GDM1 (cell line): ENCODE data around the gene SEMA6B.
"Not testable (repeated sequence)": the region's sequence is repeated elsewhere in the genome, so short reads cannot be mapped to it uniquely, and the experiment has no call there.

Experiments used
- DNase-seq: peaks from one replicate; lab custom pipeline; 2025; lab: John Stamatoyannopoulos, UW

SEMA6B gene

DNA sequence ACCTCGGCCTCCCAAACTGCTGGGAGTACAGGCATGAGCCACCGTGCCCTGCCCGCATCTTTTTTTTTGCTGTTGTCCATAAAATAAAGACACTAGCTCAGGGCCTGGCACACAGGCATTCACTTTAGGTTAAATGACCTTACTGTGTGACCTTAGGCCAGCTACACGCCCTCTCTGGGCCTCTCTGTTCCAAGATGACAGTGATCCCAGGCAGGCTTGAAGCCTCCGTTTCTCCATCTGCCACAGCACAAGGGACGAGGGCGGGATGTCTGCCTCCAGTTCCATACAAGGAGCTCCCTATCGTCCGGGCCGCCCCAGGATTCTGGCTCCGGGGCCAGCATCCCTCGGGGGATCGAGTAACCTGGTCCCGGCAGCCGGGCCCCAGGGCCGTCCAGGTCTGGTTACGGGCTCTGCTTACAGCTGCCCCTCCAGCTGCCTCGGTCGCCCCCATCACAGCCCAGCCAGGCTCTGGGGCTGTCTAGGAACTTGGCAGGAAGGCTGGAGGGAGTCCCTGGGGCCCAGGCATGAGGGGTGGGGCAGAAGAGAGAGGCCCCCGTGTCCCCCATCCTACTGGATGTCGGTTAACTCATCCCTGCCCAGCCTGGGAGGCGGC lies 11.9 kb upstream of the SEMA6B start:
- DNase-seq: no peak

DNA sequence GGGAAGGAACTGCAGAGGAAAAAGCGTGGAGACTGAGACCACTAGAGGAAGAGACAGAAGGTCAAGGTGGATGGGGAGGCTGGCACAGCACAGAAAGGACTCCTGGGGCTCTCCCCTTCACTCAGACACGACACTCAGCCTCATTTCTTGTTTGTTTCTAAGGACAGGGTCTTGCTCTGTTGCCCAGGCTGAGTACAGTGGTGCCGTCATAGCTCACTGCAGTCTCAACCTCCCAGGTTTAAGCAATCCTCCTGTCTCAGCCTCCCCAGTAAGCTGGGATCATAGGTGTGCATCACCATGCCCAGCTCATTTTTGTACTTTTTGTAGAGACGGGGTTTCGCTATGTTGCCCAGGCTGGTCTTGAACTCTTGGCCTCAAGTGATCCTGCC lies 11.4 kb upstream of the SEMA6B start:
- DNase-seq: no peak

DNA sequence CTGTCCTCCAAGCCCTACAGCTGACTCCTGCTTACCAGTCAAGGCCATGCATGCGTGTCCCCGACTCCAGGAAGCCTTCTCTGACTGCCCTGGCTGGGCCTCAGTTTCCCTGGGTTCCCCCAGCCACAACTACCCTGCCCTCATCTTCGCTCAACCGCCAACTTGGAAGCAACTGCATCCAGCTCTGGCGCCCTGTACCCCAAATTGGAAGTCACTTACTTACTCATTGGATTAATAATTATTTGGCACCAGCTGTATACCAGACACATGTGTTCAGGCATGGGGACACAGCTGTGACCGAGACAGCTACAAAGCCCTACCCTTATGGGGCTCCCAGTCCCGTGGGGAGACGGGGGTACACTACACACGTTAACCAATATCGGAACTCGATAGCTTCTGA lies 10.9 kb upstream of the SEMA6B start:
- DNase-seq: no peak

GRCh38 chr19:4568886-4569285 lies 9.4 kb upstream of the SEMA6B start:
- DNase-seq: peak; percentile 43

- peak; percentile 46 for DNase-seq
Measured at GRCh38 chr19:4567584-4568071, 8.1 kb upstream of the SEMA6B start.

DNA sequence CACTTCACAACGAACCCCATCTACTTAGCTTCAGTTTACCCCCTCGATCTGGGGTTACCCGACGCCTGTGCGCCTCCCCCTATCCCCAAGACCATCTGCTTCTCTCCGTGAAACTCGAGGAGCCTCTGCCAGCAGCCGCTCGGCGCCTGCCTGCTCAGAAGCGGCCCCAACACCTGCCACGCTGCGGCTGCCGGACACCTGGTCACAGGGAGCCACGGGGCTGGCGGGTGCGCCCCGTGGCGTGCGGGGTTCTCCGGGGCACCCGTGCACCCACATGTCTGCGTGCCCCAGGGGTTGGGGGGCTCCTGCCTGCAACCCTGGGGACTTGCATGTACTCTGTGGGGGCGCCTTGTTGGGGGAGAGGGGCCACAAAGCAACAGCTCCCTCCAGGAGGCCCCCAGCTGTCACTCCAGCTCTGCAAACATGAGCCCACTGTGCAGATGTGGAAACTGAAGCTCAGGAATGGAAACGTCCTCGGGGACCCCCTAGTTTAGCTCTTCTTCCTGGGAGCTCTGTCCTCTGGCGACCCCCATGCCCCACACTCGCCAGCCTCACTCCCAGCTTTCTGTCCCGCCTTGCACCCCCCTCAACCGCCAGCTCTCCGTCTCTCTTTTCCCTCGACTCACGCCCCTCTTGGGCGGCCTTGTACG lies 7.0 kb upstream of the SEMA6B start:
- DNase-seq: no peak

DNA sequence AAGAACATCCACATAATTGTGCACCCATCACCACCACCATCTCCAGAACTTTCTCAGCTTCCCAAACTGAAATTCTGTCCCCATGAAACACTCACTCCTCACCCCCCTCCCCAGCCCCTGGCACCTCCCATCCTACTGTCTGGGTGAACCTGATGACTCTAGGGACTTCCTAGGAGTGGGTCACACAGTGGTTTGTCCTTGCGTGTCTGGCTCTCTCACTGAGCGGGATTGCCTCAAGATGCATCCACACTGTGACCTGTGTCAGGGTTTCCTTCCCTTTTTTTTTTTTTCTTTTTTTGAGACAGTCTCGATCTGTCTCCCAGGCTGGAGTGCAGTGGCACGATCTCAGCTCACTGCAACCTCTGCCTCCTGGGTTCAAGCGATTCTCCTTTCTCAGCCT lies 4.1 kb upstream of the SEMA6B start:
- DNase-seq: not testable (repeated sequence)

DNA sequence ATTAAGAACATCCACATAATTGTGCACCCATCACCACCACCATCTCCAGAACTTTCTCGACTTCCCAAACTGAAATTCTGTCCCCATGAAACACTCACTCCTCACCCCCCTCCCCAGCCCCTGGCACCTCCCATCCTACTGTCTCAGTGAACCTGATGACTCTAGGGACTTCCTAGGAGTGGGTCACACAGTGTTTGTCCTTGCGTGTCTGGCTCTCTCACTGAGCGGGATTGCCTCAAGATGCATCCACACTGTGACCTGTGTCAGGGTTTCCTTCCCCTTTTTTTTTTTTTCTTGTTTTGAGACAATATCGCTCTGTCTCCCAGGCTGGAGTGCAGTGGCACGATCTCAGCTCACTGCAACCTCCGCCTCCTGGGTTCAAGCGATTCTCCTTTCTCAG lies 2.6 kb upstream of the SEMA6B start:
- DNase-seq: peak; percentile 24

- DNase-seq: no peak
Measured at GRCh38 chr19:4557971-4558941, 1.2 kb downstream of the SEMA6B start.

DNA sequence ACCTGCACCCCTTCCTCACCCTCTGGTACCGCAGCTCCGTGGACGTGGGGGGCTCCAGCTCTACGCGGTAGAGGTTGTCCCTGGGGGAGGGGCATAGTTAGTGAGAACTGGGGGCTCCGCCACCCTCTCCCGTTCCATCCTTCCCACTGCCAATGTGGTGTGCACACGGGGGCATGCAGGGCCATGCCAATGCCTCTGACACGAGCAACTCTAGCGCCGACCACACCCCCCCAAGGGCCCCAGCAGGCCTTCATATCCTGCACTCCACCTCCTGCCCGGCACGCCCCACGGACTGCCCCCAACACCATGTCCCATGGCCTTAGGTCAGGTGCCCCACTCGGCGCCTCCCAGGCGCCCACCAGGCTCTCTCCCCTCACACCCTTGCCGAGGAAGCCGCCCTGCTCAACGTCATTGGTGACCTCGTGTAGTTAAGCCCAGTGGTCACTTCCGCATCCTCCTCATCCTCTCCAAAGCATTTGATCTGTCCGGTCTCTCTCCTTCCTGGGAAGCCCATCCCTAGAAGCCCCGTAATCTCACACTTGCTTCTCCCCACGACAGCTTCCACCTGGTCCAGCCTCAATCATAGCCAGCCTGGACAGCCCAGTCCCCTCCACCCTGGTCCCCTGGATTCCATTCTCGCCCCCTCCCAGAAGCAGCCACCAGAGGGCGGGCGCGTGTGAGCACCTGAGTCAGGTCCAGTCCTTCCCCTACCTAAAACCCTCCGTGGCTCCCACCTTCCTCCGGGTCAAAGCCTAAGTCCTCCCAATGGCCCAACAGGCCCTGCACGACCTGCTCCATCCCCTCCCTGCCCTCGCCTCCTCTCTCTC lies 2.1 kb downstream of the SEMA6B start:
- DNase-seq: no peak

- no peak for DNase-seq
Measured at GRCh38 chr19:4556597-4557127, 2.8 kb downstream of the SEMA6B start.

GRCh38 chr19:4555657-4556561 lies 3.6 kb downstream of the SEMA6B start:
- DNase-seq: no peak

DNA sequence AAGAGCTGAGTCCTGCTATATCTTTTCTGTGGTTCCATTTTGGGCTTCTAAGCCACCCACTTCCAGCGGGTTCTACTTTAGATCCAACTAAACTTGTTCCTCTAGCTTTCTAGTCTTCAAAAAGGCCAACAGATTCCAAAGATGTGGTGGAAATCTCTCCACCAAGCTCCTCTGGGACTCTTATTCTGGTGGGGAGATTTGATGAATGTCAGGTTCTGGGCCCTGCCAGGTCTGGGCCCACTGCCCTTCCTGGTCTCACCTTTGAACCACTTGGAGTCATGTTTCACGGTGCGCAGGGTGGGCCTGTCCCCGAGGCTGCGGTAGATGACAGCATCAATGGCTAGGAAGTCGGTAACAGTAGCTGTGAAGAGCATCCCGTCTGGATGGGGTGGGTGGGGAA lies 4.8 kb downstream of the SEMA6B start:
- DNase-seq: no peak

DNA sequence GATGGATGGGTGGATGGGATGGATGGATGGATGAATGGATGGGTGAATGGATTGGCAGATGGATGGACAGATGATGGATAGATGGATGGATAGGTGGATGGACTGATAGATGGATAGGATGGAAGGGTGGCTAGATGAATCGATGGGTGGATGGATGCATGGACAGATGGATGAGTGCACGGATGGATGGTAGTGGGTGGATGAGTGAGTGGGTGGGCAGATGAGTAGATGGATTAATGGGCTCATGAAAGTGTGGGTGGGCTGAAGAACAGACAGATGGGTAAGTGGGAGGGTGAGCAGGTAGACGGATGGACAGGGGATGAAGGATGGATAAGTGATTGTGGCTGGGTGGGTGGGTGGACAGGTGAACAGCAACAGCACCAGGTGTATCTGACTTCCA lies 5.7 kb downstream of the SEMA6B start:
- no peak for DNase-seq

- no peak for DNase-seq
Measured at GRCh38 chr19:4553092-4553695, 6.3 kb downstream of the SEMA6B start.

- DNase-seq: no peak
Measured at GRCh38 chr19:4552525-4552819, 7.0 kb downstream of the SEMA6B start.

DNA sequence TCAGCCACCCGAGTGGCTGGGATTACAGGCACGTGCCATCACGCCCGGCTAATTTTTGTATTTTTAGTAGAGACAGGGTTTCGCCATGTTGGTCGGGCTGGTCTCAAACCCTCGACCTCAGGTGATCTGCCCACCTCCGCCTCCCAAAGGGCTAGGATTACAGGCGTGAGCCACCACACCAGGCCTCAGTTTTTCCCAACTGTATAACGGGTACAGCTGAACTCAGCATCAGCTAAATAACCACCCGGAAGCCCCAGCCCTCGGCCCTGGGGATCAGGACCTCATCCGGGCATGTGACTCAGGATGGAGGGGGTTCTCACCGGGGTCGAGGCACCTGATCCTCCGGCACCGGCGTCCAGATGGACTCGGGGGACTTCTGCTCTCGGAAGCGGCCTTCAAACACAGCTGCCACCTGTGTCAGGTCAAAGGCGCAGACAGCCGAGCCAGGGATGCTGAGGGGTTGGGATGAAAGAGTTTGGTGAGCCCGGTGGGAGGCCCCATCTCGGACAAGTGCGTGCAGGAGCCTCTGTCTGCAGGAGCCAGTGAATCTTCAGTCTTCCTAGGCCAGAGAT lies 8.9 kb downstream of the SEMA6B start:
- DNase-seq: no peak

- DNase-seq: no peak
Measured at GRCh38 chr19:4550018-4550417, 9.5 kb downstream of the SEMA6B start.

GRCh38 chr19:4548238-4548584 lies 11.3 kb downstream of the SEMA6B start:
- no peak for DNase-seq
